GM23248 (cell line): ENCODE results near the gene ZMAT3.

ENCODE experiments used
- EZH2 ChIP-seq: fragments of 200-600 bp; sonication (generic); IDR thresholded peaks from 2 replicates; pipeline ENCODE4 v1.6.1; 2018; ENCODE audit warnings: antibody characterized with exemption, mild to moderate bottlenecking; ENCODE audit not compliant: insufficient read depth, poor library complexity, severe bottlenecking
- EZH2phosphoT487 ChIP-seq: fragments of 200-600 bp; sonication (generic); IDR thresholded peaks from 2 replicates; pipeline ENCODE4 v1.6.1; 2018; ENCODE audit warnings: antibody characterized with exemption, moderate library complexity, mild to moderate bottlenecking, low read depth; ENCODE audit not compliant: insufficient read depth

DNA sequence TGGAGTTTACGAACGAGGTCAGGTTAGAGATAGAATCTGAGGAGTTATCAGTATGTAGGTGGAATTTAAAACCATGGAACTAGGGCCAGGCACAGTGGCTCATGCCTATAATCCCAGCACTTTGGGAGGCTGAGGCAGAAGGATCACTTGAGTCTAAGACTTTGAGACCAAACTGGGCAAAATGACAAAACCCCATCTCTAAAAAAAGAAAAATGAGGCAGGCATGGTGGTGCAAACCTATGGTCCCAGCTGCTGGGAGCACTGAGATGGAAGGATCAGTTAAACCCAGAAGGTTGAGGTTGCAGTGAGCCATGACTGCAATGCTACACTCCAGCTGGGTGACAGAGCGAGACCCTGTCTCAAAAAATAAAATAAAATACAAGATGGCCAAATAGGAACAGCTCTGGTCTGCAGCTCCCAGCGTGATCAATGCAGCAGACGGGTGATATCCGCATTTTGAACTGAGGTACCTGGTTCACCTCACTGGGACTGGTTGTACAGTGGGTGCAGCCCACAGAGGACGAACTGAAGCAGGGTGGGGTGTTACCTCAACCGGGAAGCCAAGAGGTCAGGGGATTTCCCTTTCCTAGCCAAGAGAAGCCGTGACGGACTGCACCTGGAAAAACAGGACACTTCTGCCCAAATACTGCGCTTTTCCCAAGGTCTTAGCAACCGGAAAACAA lies 33.3 kb downstream of the ZMAT3 start:
- TF ChIP-seq EZH2 (no peak), EZH2phosphoT487 (no peak)
